Ishikawa (cell line): ENCODE data around the gene DNAJC27.

Experiments used
- CEBPB ChIP-seq: IDR thresholded peaks from 2 replicates; pipeline ENCODE4 v1.6.1; 2012
- CREB1 ChIP-seq: IDR thresholded peaks from 2 replicates; pipeline ENCODE4 v1.6.1; 2012; ENCODE audit warnings: low read depth
- EGR1 ChIP-seq: IDR thresholded peaks from 2 replicates; pipeline ENCODE4 v1.6.1; 2012
- EP300 ChIP-seq: IDR thresholded peaks from 2 replicates; pipeline ENCODE4 v1.6.1; 2012; ENCODE audit warnings: borderline replicate concordance
- FOXM1 ChIP-seq: IDR thresholded peaks from 2 replicates; pipeline ENCODE4 v1.6.1; 2012; ENCODE audit warnings: low read depth, borderline replicate concordance
- MAX ChIP-seq: IDR thresholded peaks from 2 replicates; pipeline ENCODE4 v1.6.1; 2012
- NFIC ChIP-seq: IDR thresholded peaks from 2 replicates; pipeline ENCODE4 v1.6.1; 2012
- REST ChIP-seq: IDR thresholded peaks from 2 replicates; pipeline ENCODE4 v1.6.1; 2012; ENCODE audit warnings: low read depth, mild to moderate bottlenecking
- TAF1 ChIP-seq: IDR thresholded peaks from 2 replicates; pipeline ENCODE4 v1.6.1; 2012; ENCODE audit warnings: low read depth, mild to moderate bottlenecking
- TCF12 ChIP-seq: IDR thresholded peaks from 2 replicates; pipeline ENCODE4 v1.6.1; 2012; ENCODE audit warnings: low read depth
- TEAD4 ChIP-seq: IDR thresholded peaks from 2 replicates; pipeline ENCODE4 v1.6.1; 2012
- YY1 ChIP-seq: IDR thresholded peaks from 2 replicates; pipeline ENCODE4 v1.6.1; 2012; ENCODE audit warnings: low read depth
- ZBTB7A ChIP-seq: IDR thresholded peaks from 2 replicates; pipeline ENCODE4 v1.6.1; 2012; ENCODE audit warnings: low read depth

GRCh38 chr2:24903161-24904103 lies 68.3 kb downstream of the DNAJC27 start:
- no peak for TF ChIP-seq CREB1
- no peak for TF ChIP-seq REST
- no peak for TF ChIP-seq TAF1
- TF ChIP-seq TEAD4: no peak
- no peak for TF ChIP-seq ZBTB7A
- no peak for TF ChIP-seq EP300
- no peak for TF ChIP-seq NFIC
- no peak for TF ChIP-seq YY1
- no peak for TF ChIP-seq CEBPB
- TF ChIP-seq TCF12: no peak
- no peak for TF ChIP-seq FOXM1
- TF ChIP-seq EGR1: no peak
- no peak for TF ChIP-seq MAX
